Measurements from ENCODE around the gene ALDH3A2. TPM values are rescaled to one million over a fixed set of nuclear protein-coding genes. Genes with fewer than 3 reads are reported as not detected.

ALDH3A2 gene
- total and polyA plus RNA-seq, 2 of the 8 experiments (the other 6 are each of a cell fraction or from before 2014, with no cell fraction given) = 20.6 to 72.9 TPM

DNA sequence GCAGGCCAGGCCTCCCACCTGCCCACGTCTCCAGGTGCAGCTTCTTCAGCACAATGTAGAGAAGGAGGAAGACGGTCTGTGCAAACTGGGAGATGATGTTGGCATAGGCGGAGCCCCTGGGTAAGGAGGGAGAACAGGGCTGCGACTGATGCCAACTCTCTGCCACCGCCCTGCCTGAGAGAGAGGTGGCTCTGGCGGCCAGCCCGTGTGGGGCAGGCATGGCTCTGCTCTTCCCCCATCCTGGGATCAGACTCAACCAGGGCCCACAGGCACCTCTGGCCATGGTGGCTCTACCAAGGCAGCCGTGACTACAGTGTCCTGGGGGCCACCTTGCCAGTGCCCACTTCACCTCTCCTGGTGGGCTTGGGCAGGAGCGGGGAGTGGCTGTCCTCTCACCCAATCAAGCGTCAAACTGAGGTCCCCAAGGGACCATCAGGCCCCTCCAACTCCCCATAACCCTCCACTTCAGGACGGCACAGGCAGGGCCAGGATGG, 59.2 kb downstream of the ALDH3A2 start:
- Histone ChIP-seq H3K18ac (ENCODE audit: extremely low read depth, low read length) (no peak overlapping the region; the same call in 1 of the 2 replicates), H3K27me3 (replicated peaks in 1 of 4; ENCODE audit: control insufficient read depth in 3 of 4, extremely low read depth in 1 of 4, insufficient read depth in 3 of 4, low read length in 3 of 4) (no peaks in the 10 kb centered on the region), H3K4me2 (ENCODE audit: insufficient read depth in 1 of 2, low read depth in 2 of 2, low read length in 2 of 2) (no peak overlapping the region), H3K79me1 (ENCODE audit: low read depth, low read length) (no peaks in the 10 kb centered on the region), H3K4me3 (ENCODE audit: extremely low read depth in 1 of 4, insufficient read depth in 2 of 4, low read depth in 3 of 4, low read length in 4 of 4) (no peak overlapping the region), H4K91ac (replicated peaks; ENCODE audit: insufficient read length, low read length) (peak overlapping the region; percentile 53), H3K23me2 (ENCODE audit: low read depth, low read length) (no peaks in the 10 kb centered on the region), H3K9ac (replicated peaks in 1 of 4; ENCODE audit: extremely low read depth in 1 of 4, low read depth in 3 of 4, low read length in 3 of 4) (no peak overlapping the region), H4K8ac (ENCODE audit: extremely low read depth, insufficient read depth, low read length) (no peak overlapping the region), H4K5ac (ENCODE audit: insufficient read length, low read depth, low read length) (no peak overlapping the region), H3K14ac (ENCODE audit: insufficient read length) (no peak overlapping the region), H3K9me3 (ENCODE audit: insufficient read depth in 2 of 2, low read depth in 1 of 2, low read length in 1 of 2) (no peaks in the 10 kb centered on the region), H2AK5ac (ENCODE audit: low read depth, low read length) (0 out of 2 replicates have a peak overlapping the region, but pooled peaks have one; percentile 24), H2BK120ac (replicated peaks; ENCODE audit: low read depth, low read length) (no peak overlapping the region), H3K36me3 (ENCODE audit: control insufficient read depth in 2 of 4, insufficient read depth in 4 of 4, low read length in 3 of 4) (no peaks in the 10 kb centered on the region), H2BK12ac (ENCODE audit: low read depth, low read length) (no peak overlapping the region), H2BK20ac (ENCODE audit: low read length) (peak overlapping the region; percentile 72; the same call in 1 of the 2 replicates), H2AFZ (ENCODE audit: low read length) (no peak overlapping the region), H4K20me1 (replicated peaks in 1 of 2; ENCODE audit: control insufficient read depth in 1 of 2, insufficient read depth in 2 of 2, low read length in 2 of 2) (no peaks in the 10 kb centered on the region), H2BK15ac (ENCODE audit: low read length) (no peak overlapping the region), H3K23ac (ENCODE audit: insufficient read length) (no peak overlapping the region), H3K4ac (replicated peaks; ENCODE audit: insufficient read length, low read depth, low read length) (no peak overlapping the region), H3K27ac (ENCODE audit: low read depth, low read length) (no peak overlapping the region; the same call in 1 of the 2 replicates), H3K4me1 (replicated peaks in 1 of 4; ENCODE audit: control insufficient read depth in 3 of 4, insufficient read depth in 4 of 4, low read length in 3 of 4) (peaks cover 9 to 31% (median 21%) of the 10 kb centered on the region in 4 experiments), H3K79me2 (ENCODE audit: control insufficient read depth in 1 of 2, insufficient read depth in 2 of 2, low read length in 2 of 2) (no peaks in the 10 kb centered on the region), H2BK5ac (ENCODE audit: low read depth, low read length) (no peak overlapping the region), H3K56ac (replicated peaks; ENCODE audit: insufficient read length, low read depth, low read length) (no peak overlapping the region)
- no peak for DNase-seq (ENCODE audit: low read depth in 1 of 2, low spot score in 2 of 2)
- ChIA-PET POLR2A (ENCODE audit: partially characterized antibody) (no interaction called here), CTCF (ENCODE audit: partially characterized antibody) (interaction anchor here (1.1 to 1.6 kb wide), 4 partner anchors 9 to 59 kb away, joined by 3 to 6 read pairs (median 4); no protein-coding TSS in a partner anchor)
- no peak for FAIRE-seq
- TF ChIP-seq SP1 (IDR thresholded peaks at IDR 0.05; ENCODE audit: low read depth, low read length) (no peak), KDM4A (IDR thresholded peaks at IDR 0.05; ENCODE audit: low read depth, low read length, severe bottlenecking) (no peak), POU5F1 (IDR thresholded peaks at IDR 0.05; ENCODE audit: low read depth, low read length) (no peak), BRCA1 (IDR thresholded peaks at IDR 0.05; ENCODE audit: low read depth, low read length) (no peak), CHD1 (IDR thresholded peaks at IDR 0.05; ENCODE audit: low read depth, low read length) (no peak), CHD2 (IDR thresholded peaks at IDR 0.05; ENCODE audit: low read length) (no peak)
- WGBS, 2 experiments (ENCODE audit: extremely low coverage in 1 of 2, insufficient coverage in 1 of 2, insufficient read length in 1 of 2, insufficient replicate concordance in 2 of 2, low coverage in 1 of 2, low lambda C conversion rate in 2 of 2, missing lambda C conversion rate in 1 of 2) = 95% methylated on average over 11 of the region's 11 CpGs; no CpG with 5 or more reads in 1 of the 2 experiments

Data from H1 (cell line).